GM12892 (cell line): ENCODE data around the gene RNF135. TPM values are rescaled to one million over a fixed set of nuclear protein-coding genes. Genes with fewer than 3 reads are reported as not detected.
"Not testable (repeated sequence)": the region's sequence is repeated elsewhere in the genome, so short reads cannot be mapped to it uniquely, and the experiment has no call there.

Source experiments
- DNase-seq: peaks from one replicate; pipeline ENCODE4 v3.0.0; 2011; ENCODE audit not compliant: insufficient read length
- FAIRE-seq: peaks from 2 replicates; lab custom pipeline; 2011; peaks lifted over from hg19 to GRCh38; lab: Jason Lieb, UNC
- POLR2A ChIP-seq: IDR thresholded peaks from 2 replicates; pipeline ENCODE4 v1.6.1; 2011; ENCODE audit warnings: low read depth, low read length, control low read depth
- POLR2AphosphoS5 ChIP-seq: IDR thresholded peaks from 2 replicates; pipeline ENCODE4 v1.6.1; 2011; ENCODE audit warnings: low read depth, low read length, control low read depth
- TAF1 ChIP-seq: IDR thresholded peaks from 2 replicates; pipeline ENCODE4 v1.6.1; 2011; ENCODE audit warnings: low read depth, mild to moderate bottlenecking, control low read depth, low read length, borderline replicate concordance
- polyA plus RNA-seq: library from polyadenylated mRNA; unstranded; fragments of >200 nt; gene quantifications from one replicate; pipeline ENCODE4 v1.2.1, GENCODE V29; 2012; ENCODE audit warnings: missing spikeins, inconsistent platforms; ENCODE audit not compliant: missing spikeins

RNF135 gene
- polyA plus RNA-seq = 9.4 TPM

- peak; percentile 81 for FAIRE-seq
- DNase-seq = peak; percentile 66
- peak; percentile 50 for TF ChIP-seq TAF1
- TF ChIP-seq POLR2A = peak; percentile 95
- peak; percentile 91 for TF ChIP-seq POLR2AphosphoS5
These were observed at the start of gene RNF135 for GRCh38 chr17:30970831-30971567. TSS of gene RNF135 (plus strand) at chr17:30971039. CDS start at chr17:30971074, 35 bp downstream.

- peak; percentile 45 for DNase-seq
- FAIRE-seq = no peak
- no peak for TF ChIP-seq POLR2A
- no peak for TF ChIP-seq POLR2AphosphoS5
- no peak for TF ChIP-seq TAF1
These were observed 49.2 kb upstream of the RNF135 start, which contains the start of gene ADAP2 for GRCh38 chr17:30921544-30922196. TSS of gene ADAP2 (plus strand) at chr17:30921945. CDS start at chr17:30922015, 70 bp downstream.

- no peak for FAIRE-seq
- TF ChIP-seq POLR2A (no peak), TAF1 (no peak), POLR2AphosphoS5 (no peak)
- peak; percentile 42 for DNase-seq
These were observed 48.4 kb upstream of the RNF135 start for GRCh38 chr17:30922235-30923030.

- FAIRE-seq (no peak), DNase-seq (no peak)
- TF ChIP-seq POLR2A (no peak), TAF1 (no peak), POLR2AphosphoS5 (no peak)
These were observed 46.5 kb upstream of the RNF135 start for GRCh38 chr17:30924341-30924740.

- FAIRE-seq = peak; percentile 69
- no peak for TF ChIP-seq POLR2AphosphoS5
- DNase-seq = no peak
These were observed 44.3 kb upstream of the RNF135 start for GRCh38 chr17:30926516-30926915.

- no peak for DNase-seq
These were observed 43.1 kb upstream of the RNF135 start for GRCh38 chr17:30927756-30928155.

GRCh38 chr17:30928584-30928983, 42.3 kb upstream of the RNF135 start:
- FAIRE-seq (no peak), DNase-seq (no peak)
- TF ChIP-seq TAF1 (no peak), POLR2AphosphoS5 (no peak), POLR2A (no peak)

More at GRCh38 chr17:30927756-30928155, 43.1 kb upstream of the RNF135 start:
- no peak for FAIRE-seq
- TF ChIP-seq TAF1 (no peak), POLR2AphosphoS5 (no peak), POLR2A (no peak)

GRCh38 chr17:30929081-30929633, 41.7 kb upstream of the RNF135 start:
- FAIRE-seq = no peak
- no peak for DNase-seq
- no peak for TF ChIP-seq TAF1
- TF ChIP-seq POLR2A = no peak
- TF ChIP-seq POLR2AphosphoS5 = no peak

GRCh38 chr17:30929861-30930260, 41.0 kb upstream of the RNF135 start:
- not testable (repeated sequence) for FAIRE-seq, DNase-seq

- no peak for DNase-seq
- no peak for FAIRE-seq
- TF ChIP-seq TAF1 = no peak
- no peak for TF ChIP-seq POLR2A
- TF ChIP-seq POLR2AphosphoS5 = no peak
These were observed 40.3 kb upstream of the RNF135 start for GRCh38 chr17:30930495-30930894.

- not testable (repeated sequence) for DNase-seq, FAIRE-seq
These were observed 39.3 kb upstream of the RNF135 start for GRCh38 chr17:30931582-30931981.
